Smooth muscle cell (in vitro differentiated cells): ENCODE measurements around the gene RAB10. TPM values are rescaled to one million over a fixed set of nuclear protein-coding genes. Genes with fewer than 3 reads are reported as not detected.

Source experiments
- DNase-seq: peaks from one replicate; lab custom pipeline; 2025; ENCODE audit not compliant: unreplicated experiment; lab: John Stamatoyannopoulos, UW
- H2AFZ ChIP-seq: fragments of 200-600 bp; sonication (generic); 2 replicates; pipeline ENCODE4 v1.6.0; 2016; ENCODE audit warnings: antibody characterized with exemption, low read depth, mild to moderate bottlenecking
- H3F3A ChIP-seq: fragments of 200-600 bp; sonication (generic); 2 replicates; pipeline ENCODE4 v1.6.0; 2017; ENCODE audit warnings: antibody characterized with exemption, low read depth
- H3K27ac ChIP-seq: fragments of 200-600 bp; sonication (generic); 2 replicates; pipeline ENCODE4 v1.5.1; 2016; ENCODE audit warnings: low read depth, mild to moderate bottlenecking
- H3K27me3 ChIP-seq: fragments of 200-600 bp; sonication (generic); 2 replicates; pipeline ENCODE4 v1.6.1; 2016; ENCODE audit warnings: low read depth, mild to moderate bottlenecking
- H3K36me3 ChIP-seq: fragments of 200-600 bp; sonication (generic); 2 replicates; pipeline ENCODE4 v1.5.1; 2016; ENCODE audit warnings: low read depth
- H3K4me1 ChIP-seq: fragments of 200-600 bp; sonication (generic); 2 replicates; pipeline ENCODE4 v1.5.1; 2016; ENCODE audit warnings: low read depth
- H3K4me2 ChIP-seq: fragments of 200-600 bp; sonication (generic); 2 replicates; pipeline ENCODE4 v1.6.0; 2016; ENCODE audit warnings: mild to moderate bottlenecking
- H3K4me3 ChIP-seq: fragments of 200-600 bp; sonication (generic); 2 replicates; pipeline ENCODE4 v1.5.1; 2016; ENCODE audit warnings: mild to moderate bottlenecking
- H3K79me2 ChIP-seq: fragments of 200-600 bp; sonication (generic); 2 replicates; pipeline ENCODE4 v1.6.0; 2016; ENCODE audit warnings: low read depth, mild to moderate bottlenecking
- H3K9ac ChIP-seq: fragments of 200-600 bp; sonication (generic); 2 replicates; pipeline ENCODE4 v1.6.0; 2016; ENCODE audit warnings: low read depth
- H3K9me3 ChIP-seq: fragments of 200-600 bp; sonication (generic); replicated peaks from 2 replicates; pipeline ENCODE4 v1.5.1; 2016; ENCODE audit warnings: low read depth
- H4K20me1 ChIP-seq: fragments of 200-600 bp; sonication (generic); 2 replicates; pipeline ENCODE4 v1.6.0; 2016; ENCODE audit warnings: low read depth
- CTCF ChIP-seq: fragments of 200-600 bp; sonication (generic); IDR thresholded peaks from 2 replicates; pipeline ENCODE4 v1.5.1; 2017; ENCODE audit warnings: borderline replicate concordance, mild to moderate bottlenecking, antibody characterized with exemption; ENCODE audit not compliant: insufficient read depth, poor library complexity, severe bottlenecking
- WGBS: methylation state at CpG from one replicate; pipeline ENCODE4 v1.1.7; 2016; ENCODE audit warnings: low lambda C conversion rate; 5-methylcytosine and 5-hydroxymethylcytosine counted together
- polyA plus RNA-seq: library from polyadenylated mRNA; unstranded; fragments of >200 nt; fragmentation: Nextera tagmentation; extraction: Ambion mirVana; gene quantifications from 2 replicates; pipeline ENCODE4 v1.2.1, GENCODE V29; 2016
- total RNA-seq: library from RNA; depleted of rRNA; stranded (reverse); fragments of >200 nt; gene quantifications from 2 replicates; pipeline ENCODE4 v1.2.3, GENCODE V29; 2014

Gene RAB10
- total and polyA plus RNA-seq, 2 experiments from 2014 or later = 101 to 149 TPM

DNA sequence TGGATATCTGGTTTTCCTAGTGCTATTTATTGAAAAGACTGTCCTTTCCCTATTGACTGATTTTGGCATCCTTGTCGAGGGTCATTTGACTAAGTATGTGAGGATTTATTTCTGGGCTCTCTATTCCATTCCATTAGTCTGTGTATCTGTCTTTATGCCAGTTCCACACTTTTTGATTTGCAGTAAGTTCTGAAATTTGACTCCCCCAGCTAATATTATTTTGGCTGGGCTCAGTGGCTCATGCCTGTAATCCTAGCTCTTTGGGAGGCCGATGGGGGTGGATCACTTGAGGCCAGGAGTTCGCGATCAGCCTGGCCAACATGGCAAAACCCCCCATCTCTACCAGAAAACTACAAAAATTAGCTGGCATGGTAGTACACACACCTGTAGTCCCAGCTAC is 92.2 kb downstream of the RAB10 start:
- Histone ChIP-seq H3F3A (no peaks in the 10 kb centered on the region), H3K9me3 (no peaks in the 10 kb centered on the region), H3K27me3 (no peaks in the 10 kb centered on the region), H3K27ac (no peak overlapping the region), H3K9ac (no peak overlapping the region), H3K4me1 (no peaks in the 10 kb centered on the region), H3K36me3 (peaks cover 5% of the 10 kb centered on the region), H2AFZ (no peak overlapping the region), H3K79me2 (peaks cover 54% of the 10 kb centered on the region), H3K4me3 (no peak overlapping the region), H3K4me2 (no peak overlapping the region), H4K20me1 (peaks cover 79% of the 10 kb centered on the region)
- no peak for TF ChIP-seq CTCF
- 99% methylated on average over 4 of the region's 4 CpGs for WGBS
- DNase-seq = no peak

DNA sequence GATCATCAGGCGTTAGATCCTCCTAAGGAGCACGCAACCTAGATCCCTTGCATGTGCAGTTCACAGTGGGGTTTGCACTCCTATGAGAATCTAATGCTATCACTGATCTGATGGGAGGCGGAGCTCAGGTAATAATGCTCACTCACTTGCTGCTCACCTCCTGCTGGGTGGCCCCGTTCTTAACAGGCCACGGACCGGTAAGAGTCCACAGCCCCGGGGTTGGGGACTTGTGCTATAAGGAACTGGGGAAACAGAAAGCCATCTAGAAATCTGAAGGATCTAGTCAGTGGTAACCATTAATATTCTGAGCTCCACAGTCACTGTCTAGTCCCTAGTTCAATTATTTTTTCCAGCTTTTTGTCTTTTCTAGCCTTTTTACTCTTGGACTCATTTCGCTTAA is 94.3 kb downstream of the RAB10 start:
- no peak overlapping the region for H3K27ac ChIP-seq
- H2AFZ ChIP-seq = no peak overlapping the region
- TF ChIP-seq CTCF = no peak
- no peaks in the 10 kb centered on the region for H3K4me1 ChIP-seq
- H3K4me3 ChIP-seq = no peak overlapping the region
- WGBS = 98% methylated on average over 8 of the region's 8 CpGs
- no peaks in the 10 kb centered on the region for H3F3A ChIP-seq
- no peaks in the 10 kb centered on the region for H3K27me3 ChIP-seq
- H3K4me2 ChIP-seq = no peak overlapping the region
- DNase-seq = no peak
- no peaks in the 10 kb centered on the region for H3K9me3 ChIP-seq
- H4K20me1 ChIP-seq = peaks cover 77% of the 10 kb centered on the region
- peaks cover 45% of the 10 kb centered on the region for H3K79me2 ChIP-seq
- no peak overlapping the region for H3K9ac ChIP-seq
- H3K36me3 ChIP-seq = peaks cover 5% of the 10 kb centered on the region

DNA sequence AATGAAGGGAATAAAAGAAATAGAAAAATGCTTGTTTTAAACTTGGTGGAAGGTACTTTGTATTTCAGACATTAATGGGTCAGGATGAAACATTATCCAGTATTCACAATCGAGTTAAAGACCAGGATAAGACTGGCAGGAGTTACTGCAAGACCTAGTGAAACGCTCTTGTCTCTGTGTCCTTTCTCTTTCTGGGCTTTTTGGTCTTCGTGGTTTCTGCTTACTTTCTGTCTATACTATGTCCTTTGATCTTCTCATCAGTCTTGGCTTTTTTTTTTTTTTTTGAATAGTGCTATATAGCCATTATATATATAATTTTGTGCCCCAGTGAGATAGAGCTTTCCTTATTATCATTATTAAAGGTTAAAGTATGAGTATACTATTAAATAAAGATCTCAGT is 96.9 kb downstream of the RAB10 start:
- TF ChIP-seq CTCF = no peak
- H4K20me1 ChIP-seq = peaks cover 77% of the 10 kb centered on the region
- H3K27ac ChIP-seq = no peak overlapping the region
- no peak overlapping the region for H3K4me3 ChIP-seq
- H3K79me2 ChIP-seq = peaks cover 30% of the 10 kb centered on the region
- no peak for DNase-seq
- H3K9ac ChIP-seq = no peak overlapping the region
- peaks cover 5% of the 10 kb centered on the region for H3K36me3 ChIP-seq
- no peak overlapping the region for H3K4me2 ChIP-seq
- no peaks in the 10 kb centered on the region for H3K4me1 ChIP-seq
- no peaks in the 10 kb centered on the region for H3F3A ChIP-seq
- H3K27me3 ChIP-seq = no peaks in the 10 kb centered on the region
- 94% methylated on average over 3 of the region's 3 CpGs for WGBS
- H2AFZ ChIP-seq = no peak overlapping the region
- no peaks in the 10 kb centered on the region for H3K9me3 ChIP-seq

DNA sequence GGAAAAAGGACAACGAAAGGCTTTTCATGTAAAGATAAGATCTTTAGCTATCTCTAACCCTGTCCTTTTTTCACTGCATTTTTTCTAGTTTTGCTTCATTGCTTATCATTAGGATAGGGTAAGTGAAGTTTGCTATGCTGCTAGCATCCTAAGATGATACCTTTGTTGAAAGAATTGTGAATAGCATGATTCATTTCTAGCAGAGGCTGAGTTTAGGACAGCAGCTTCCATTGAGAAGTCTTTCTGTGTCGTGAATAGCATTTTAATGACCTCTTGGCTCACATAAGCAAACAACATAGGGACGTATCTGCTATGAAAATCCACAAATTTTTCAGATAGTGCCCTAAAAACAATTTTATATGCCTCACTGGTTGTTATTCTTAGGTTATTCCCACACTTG is 102.6 kb downstream of the RAB10 start:
- Histone ChIP-seq H3K4me3 (no peak overlapping the region), H4K20me1 (peaks cover 53% of the 10 kb centered on the region), H3K36me3 (no peaks in the 10 kb centered on the region), H3K4me2 (no peak overlapping the region), H3K27me3 (no peaks in the 10 kb centered on the region), H3K4me1 (no peaks in the 10 kb centered on the region), H3K9ac (no peak overlapping the region), H3K79me2 (no peaks in the 10 kb centered on the region), H3F3A (no peaks in the 10 kb centered on the region), H3K9me3 (no peaks in the 10 kb centered on the region), H3K27ac (no peak overlapping the region), H2AFZ (no peak overlapping the region)
- 79% methylated on average over 3 of the region's 3 CpGs for WGBS
- no peak for DNase-seq
- no peak for TF ChIP-seq CTCF
